HCT116 (cell line): Measurements from ENCODE around the gene ZCWPW2.

Experiments
- CBX3 ChIP-seq: IDR thresholded peaks from 2 replicates; pipeline ENCODE4 v1.6.1; 2012; ENCODE audit warnings: low read depth
- CEBPB ChIP-seq: IDR thresholded peaks from 2 replicates; pipeline ENCODE4 v1.6.1; 2012; ENCODE audit warnings: low read depth
- EZH2 ChIP-seq: fragments of 200-600 bp; sonication (generic); IDR thresholded peaks from 2 replicates; pipeline ENCODE4 v1.6.1; 2017; ENCODE audit warnings: antibody characterized with exemption, mixed run types
- POLR2A ChIP-seq: IDR thresholded peaks from 2 replicates; pipeline ENCODE4 v1.7.0; 2011; ENCODE audit warnings: borderline replicate concordance; ENCODE audit not compliant: insufficient read depth, insufficient read length; ENCODE audit errors: extremely low read depth
- RAD21 ChIP-seq: IDR thresholded peaks from 2 replicates; pipeline ENCODE4 v1.6.1; 2012; ENCODE audit warnings: low read depth, mild to moderate bottlenecking
- SIN3A ChIP-seq: IDR thresholded peaks from 2 replicates; pipeline ENCODE4 v1.6.1; 2012; ENCODE audit warnings: low read depth
- TCF7L2 ChIP-seq: IDR thresholded peaks from 2 replicates; pipeline ENCODE4 v1.7.0; 2011; ENCODE audit warnings: borderline replicate concordance, inconsistent platforms; ENCODE audit not compliant: insufficient read depth, insufficient read length; ENCODE audit errors: extremely low read depth
- TF ChIP-seq, protein P1 (sequence below): IDR thresholded peaks from 2 replicates; pipeline ENCODE4 v1.6.1; 2012
- TF ChIP-seq, protein P2 (sequence below), 3 experiments: fragments of 200-600 bp in 1 of 3; sonication (generic) in 1 of 3; IDR thresholded peaks in 2 of 3; conservative IDR thresholded peaks in 1 of 3; 2 replicates each; pipeline ENCODE4 v1.5.1; 2012 to 2017; ENCODE audit warnings: low read depth in 2 of 3, low read length in 2 of 3, antibody characterized with exemption in 1 of 3, borderline replicate concordance in 1 of 3, control low read depth in 1 of 3, mild to moderate bottlenecking in 1 of 3, mixed read lengths in 1 of 3, mixed run types in 1 of 3, moderate library complexity in 1 of 3; ENCODE audit not compliant: insufficient read depth in 1 of 3

DNA sequence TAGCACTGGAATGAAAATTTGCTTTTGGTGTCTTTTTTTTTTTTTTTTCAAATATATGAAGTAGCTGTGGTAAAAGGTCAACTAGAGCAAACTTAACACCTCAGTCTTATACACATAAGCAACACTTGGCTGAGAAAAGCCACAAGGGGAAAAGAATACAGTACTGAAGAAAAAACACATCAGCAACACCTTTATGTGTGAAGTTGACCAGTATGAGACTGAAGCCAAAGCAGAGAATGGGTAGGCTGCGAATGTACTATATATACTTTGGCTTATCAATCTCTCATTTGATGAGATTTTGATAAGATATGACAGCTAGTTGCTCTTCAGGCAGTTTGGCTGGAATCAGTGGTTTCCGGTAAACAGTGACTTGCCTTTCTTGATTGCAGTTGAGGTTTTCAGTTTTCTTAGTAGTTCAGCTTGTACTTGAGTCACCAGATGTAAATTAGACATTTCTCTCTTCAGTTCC, 22.0 kb upstream of the ZCWPW2 start:
- TF ChIP-seq, protein P1, sequence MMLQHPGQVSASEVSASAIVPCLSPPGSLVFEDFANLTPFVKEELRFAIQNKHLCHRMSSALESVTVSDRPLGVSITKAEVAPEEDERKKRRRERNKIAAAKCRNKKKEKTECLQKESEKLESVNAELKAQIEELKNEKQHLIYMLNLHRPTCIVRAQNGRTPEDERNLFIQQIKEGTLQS, result no peak
- TF ChIP-seq TCF7L2, result no peak
- TF ChIP-seq, protein P2, sequence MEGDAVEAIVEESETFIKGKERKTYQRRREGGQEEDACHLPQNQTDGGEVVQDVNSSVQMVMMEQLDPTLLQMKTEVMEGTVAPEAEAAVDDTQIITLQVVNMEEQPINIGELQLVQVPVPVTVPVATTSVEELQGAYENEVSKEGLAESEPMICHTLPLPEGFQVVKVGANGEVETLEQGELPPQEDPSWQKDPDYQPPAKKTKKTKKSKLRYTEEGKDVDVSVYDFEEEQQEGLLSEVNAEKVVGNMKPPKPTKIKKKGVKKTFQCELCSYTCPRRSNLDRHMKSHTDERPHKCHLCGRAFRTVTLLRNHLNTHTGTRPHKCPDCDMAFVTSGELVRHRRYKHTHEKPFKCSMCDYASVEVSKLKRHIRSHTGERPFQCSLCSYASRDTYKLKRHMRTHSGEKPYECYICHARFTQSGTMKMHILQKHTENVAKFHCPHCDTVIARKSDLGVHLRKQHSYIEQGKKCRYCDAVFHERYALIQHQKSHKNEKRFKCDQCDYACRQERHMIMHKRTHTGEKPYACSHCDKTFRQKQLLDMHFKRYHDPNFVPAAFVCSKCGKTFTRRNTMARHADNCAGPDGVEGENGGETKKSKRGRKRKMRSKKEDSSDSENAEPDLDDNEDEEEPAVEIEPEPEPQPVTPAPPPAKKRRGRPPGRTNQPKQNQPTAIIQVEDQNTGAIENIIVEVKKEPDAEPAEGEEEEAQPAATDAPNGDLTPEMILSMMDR (IDR thresholded peaks at IDR 0.05 in 2 of 3, conservative IDR thresholded peaks at IDR 0.05 in 1 of 3; ENCODE audit: borderline replicate concordance in 1 of 3, insufficient read depth in 1 of 3, low read depth in 2 of 3, low read length in 2 of 3), result no peak
- no peak for TF ChIP-seq CBX3
- no peak for TF ChIP-seq SIN3A
- no peak for TF ChIP-seq POLR2A
- TF ChIP-seq CEBPB, result no peak
- TF ChIP-seq EZH2, result no peak
- no peak for TF ChIP-seq RAD21
